Thyroid gland (tissue), 4 donors: ENCODE results near the gene GTF3C4. TPM values are rescaled to one million over a fixed set of nuclear protein-coding genes. Genes with fewer than 3 reads are reported as not detected.

Experiments used
- DNase-seq, 2 donors: peaks; one replicate each; pipeline ENCODE4 v3.0.0-alpha.2; 2019
- H3K27ac ChIP-seq, 3 donors: fragments of 200-600 bp; sonication (generic); 1 replicate in 2 of 3; 2 replicates in 1 of 3; pipeline ENCODE4 v1.5.1; 2016 to 2019; ENCODE audit warnings: mild to moderate bottlenecking in 1 of 3, moderate library complexity in 1 of 3
- H3K27me3 ChIP-seq: fragments of 200-600 bp; sonication (generic); one replicate; pipeline ENCODE4 v1.5.1; 2019
- H3K36me3 ChIP-seq, 2 donors: fragments of 200-600 bp; sonication (generic); one replicate each; pipeline ENCODE4 v1.5.1; 2016 to 2019
- H3K4me1 ChIP-seq, 2 donors: fragments of 200-600 bp; sonication (generic); one replicate each; pipeline ENCODE4 v1.5.1; 2017 to 2019
- H3K4me3 ChIP-seq, 3 donors: fragments of 200-600 bp; sonication (generic); replicated peaks in 1 of 3; 1 replicate in 2 of 3; 2 replicates in 1 of 3; pipeline ENCODE4 v1.5.1; 2016; ENCODE audit warnings: mild to moderate bottlenecking in 1 of 3
- H3K9me3 ChIP-seq: fragments of 200-600 bp; sonication (generic); one replicate; pipeline ENCODE4 v1.5.1; 2017
- CTCF ChIP-seq, 6 experiments: fragments of 200-600 bp in 3 of 6; fragments of 450-650 bp in 3 of 6; sonication (generic) in 3 of 6; IDR thresholded peaks; one replicate each; pipeline ENCODE4 v1.5.1; 2016 to 2019; ENCODE audit warnings: antibody characterized with exemption in 6 of 6, mild to moderate bottlenecking in 2 of 6, inconsistent platforms in 1 of 6, moderate library complexity in 1 of 6
- POLR2A ChIP-seq, 2 donors: fragments of 450-650 bp; IDR thresholded peaks; one replicate each; pipeline ENCODE4 v1.6.1; 2017; ENCODE audit warnings: antibody characterized with exemption in 2 of 2, mild to moderate bottlenecking in 2 of 2, moderate library complexity in 1 of 2
- WGBS, 2 donors: methylation state at CpG; one replicate each; pipeline ENCODE4 v1.1.5; 2017; 5-methylcytosine and 5-hydroxymethylcytosine counted together
- intact Hi-C: fragments of 100-400 bp; cut with DNase I; formaldehyde crosslinking; loops from one replicate; pipeline ENCODE4 v1.15.1; 2023
- total RNA-seq, 4 donors: library from RNA; depleted of rRNA; stranded (reverse); fragments of >200 nt; gene quantifications; one replicate each; pipeline ENCODE4 v1.2.3, GENCODE V29; 2016

GTF3C4 gene
- total RNA-seq, 4 donors from 2014 or later, result 20.5 to 25.0 (median 22.1) TPM

GRCh38 chr9:132646726-132647125, 23.5 kb upstream of the GTF3C4 start:
- peaks cover 0 to 5% of the 10 kb centered on the region in 2 donors for H3K4me1 ChIP-seq
- peaks cover 48 to 59% of the 10 kb centered on the region in 2 donors for H3K36me3 ChIP-seq
- no peak for DNase-seq
- no peaks in the 10 kb centered on the region for H3K27me3 ChIP-seq
- H3K27ac ChIP-seq, result no peak overlapping the region
- H3K9me3 ChIP-seq, result no peaks in the 10 kb centered on the region
- WGBS, 2 donors, result 93 to 97% methylated on average over 7 of the region's 7 CpGs
- no peak overlapping the region for H3K4me3 ChIP-seq
- TF ChIP-seq POLR2A (IDR thresholded peaks at IDR 0.05) (no peak), CTCF (IDR thresholded peaks at IDR 0.05) (no peak)
- intact Hi-C loops, result no loop called here

GRCh38 chr9:132647355-132647754, 22.9 kb upstream of the GTF3C4 start:
- TF ChIP-seq POLR2A (IDR thresholded peaks at IDR 0.05) (no peak), CTCF (IDR thresholded peaks at IDR 0.05) (no peak)
- Histone ChIP-seq H3K27ac (no peak overlapping the region), H3K9me3 (no peaks in the 10 kb centered on the region), H3K4me3 (no peak overlapping the region), H3K36me3 (peaks cover 44 to 53% of the 10 kb centered on the region in 2 donors), H3K4me1 (peaks cover 0 to 9% of the 10 kb centered on the region in 2 donors), H3K27me3 (no peaks in the 10 kb centered on the region)
- intact Hi-C loops, result no loop called here
- no peak for DNase-seq
- 88 to 95% methylated on average over 4 of the region's 4 CpGs for WGBS, 2 donors

GRCh38 chr9:132647806-132648205, 22.5 kb upstream of the GTF3C4 start:
- 92 to 98% methylated on average over 2 of the region's 2 CpGs for WGBS, 2 donors
- no peak for TF ChIP-seq POLR2A (IDR thresholded peaks at IDR 0.05)
- no peak for TF ChIP-seq CTCF (IDR thresholded peaks at IDR 0.05)
- peaks cover 44 to 52% of the 10 kb centered on the region in 2 donors for H3K36me3 ChIP-seq

GRCh38 chr9:132648283-132648682, 22.0 kb upstream of the GTF3C4 start:
- DNase-seq, result no peak
- no peak overlapping the region for H3K27ac ChIP-seq
- H3K9me3 ChIP-seq, result no peaks in the 10 kb centered on the region
- H3K27me3 ChIP-seq, result no peaks in the 10 kb centered on the region
- 94 to 95% methylated on average over 7 of the region's 7 CpGs for WGBS, 2 donors
- H3K4me3 ChIP-seq, result no peak overlapping the region
- TF ChIP-seq POLR2A (IDR thresholded peaks at IDR 0.05) (no peak), CTCF (IDR thresholded peaks at IDR 0.05) (no peak)
- H3K4me1 ChIP-seq, result peaks cover 0 to 13% of the 10 kb centered on the region in 2 donors
- intact Hi-C loops, result no loop called here
- H3K36me3 ChIP-seq, result peaks cover 44 to 47% of the 10 kb centered on the region in 2 donors

More at GRCh38 chr9:132647806-132648205, 22.5 kb upstream of the GTF3C4 start:
- Histone ChIP-seq H3K9me3 (no peaks in the 10 kb centered on the region), H3K4me1 (peaks cover 0 to 13% of the 10 kb centered on the region in 2 donors), H3K27ac (no peak overlapping the region), H3K27me3 (no peaks in the 10 kb centered on the region), H3K4me3 (no peak overlapping the region)
- no peak for DNase-seq
- intact Hi-C loops, result no loop called here

GRCh38 chr9:132648685-132649084, 21.6 kb upstream of the GTF3C4 start:
- Histone ChIP-seq H3K36me3 (peaks cover 43 to 44% of the 10 kb centered on the region in 2 donors), H3K4me3 (no peak overlapping the region), H3K27me3 (no peaks in the 10 kb centered on the region), H3K27ac (no peak overlapping the region), H3K9me3 (no peaks in the 10 kb centered on the region), H3K4me1 (peaks cover 0 to 13% of the 10 kb centered on the region in 2 donors)
- TF ChIP-seq POLR2A (IDR thresholded peaks at IDR 0.05), result no peak
- TF ChIP-seq CTCF (IDR thresholded peaks at IDR 0.05), result no peak
- no peak for DNase-seq
- intact Hi-C loops, result no loop called here
- WGBS, 2 donors, result 90 to 94% methylated on average over 3 of the region's 3 CpGs
